ENCODE data around the gene NXF2B. TPM values are rescaled to one million over a fixed set of nuclear protein-coding genes. Genes with fewer than 3 reads are reported as not detected.
"Not testable (repeated sequence)": the region's sequence is repeated elsewhere in the genome, so short reads cannot be mapped to it uniquely, and the experiment has no call there.

The NXF2B gene
- 0.04 TPM for polyA plus RNA-seq (2013, experiment 1 of 2)
- 0.07 TPM for polyA plus RNA-seq (2013, experiment 2 of 2)

- WGBS (ENCODE audit: extremely low coverage, insufficient coverage, low lambda C conversion rate): no CpG with 5 or more reads among the region's 11 CpGs
- not testable (repeated sequence) for H2AK5ac ChIP-seq (ENCODE audit: low read length); H3K27me3 ChIP-seq (ENCODE audit: insufficient read depth, low read length, poor library complexity); H3K4ac ChIP-seq (ENCODE audit: low read depth, low read length); H4K8ac ChIP-seq (ENCODE audit: low read depth, low read length); H3K36me3 ChIP-seq (ENCODE audit: control insufficient read depth, insufficient read depth, low read length); H3K18ac ChIP-seq (ENCODE audit: low read length); H3K4me2 ChIP-seq (ENCODE audit: low read length); H3K4me3 ChIP-seq (ENCODE audit: low read length); H3K4me1 ChIP-seq (ENCODE audit: control insufficient read depth, low read depth, low read length); H2BK5ac ChIP-seq (ENCODE audit: low read length); H3K27ac ChIP-seq (ENCODE audit: low read depth, low read length); H3K56ac ChIP-seq (ENCODE audit: low read length); H2BK15ac ChIP-seq (replicated peaks; ENCODE audit: low read depth); H2BK120ac ChIP-seq (ENCODE audit: low read depth, low read length); H3K79me1 ChIP-seq (ENCODE audit: low read length); H4K5ac ChIP-seq (ENCODE audit: low read length); DNase-seq; H3K23ac ChIP-seq (ENCODE audit: low read length); H3K9ac ChIP-seq (ENCODE audit: low read length); H3K79me2 ChIP-seq (ENCODE audit: control insufficient read depth, insufficient read depth, low read length)
Observed at GRCh38 chrX:102439908-102440307, at the start of gene NXF2B. Gene NXF2B, minus strand, starts transcription at chrX:102440008. Its CDS starts 59,972 bp downstream, at chrX:102380036.

GRCh38 chrX:102478765-102479164 lies 39.0 kb upstream of the NXF2B start:
- H3K18ac ChIP-seq (ENCODE audit: low read length); H3K4me2 ChIP-seq (ENCODE audit: low read length); H3K79me1 ChIP-seq (ENCODE audit: low read length); H4K8ac ChIP-seq (ENCODE audit: low read depth, low read length); H3K27ac ChIP-seq (ENCODE audit: low read depth, low read length); H3K36me3 ChIP-seq (ENCODE audit: control insufficient read depth, insufficient read depth, low read length); H3K4me1 ChIP-seq (ENCODE audit: control insufficient read depth, low read depth, low read length); H3K4ac ChIP-seq (ENCODE audit: low read depth, low read length); H3K56ac ChIP-seq (ENCODE audit: low read length); H3K4me3 ChIP-seq (ENCODE audit: low read length); H3K9ac ChIP-seq (ENCODE audit: low read length); H3K79me2 ChIP-seq (ENCODE audit: control insufficient read depth, insufficient read depth, low read length); DNase-seq; H3K23ac ChIP-seq (ENCODE audit: low read length); H3K27me3 ChIP-seq (ENCODE audit: insufficient read depth, low read length, poor library complexity); H2BK15ac ChIP-seq (replicated peaks; ENCODE audit: low read depth); H4K5ac ChIP-seq (ENCODE audit: low read length); H2AK5ac ChIP-seq (ENCODE audit: low read length); H2BK120ac ChIP-seq (ENCODE audit: low read depth, low read length); H2BK5ac ChIP-seq (ENCODE audit: low read length): not testable (repeated sequence)
- no CpG with 5 or more reads among the region's 5 CpGs for WGBS (ENCODE audit: extremely low coverage, insufficient coverage, low lambda C conversion rate)

GRCh38 chrX:102471762-102472220 lies 32.0 kb upstream of the NXF2B start, which contains the start of gene TCP11X2:
Gene TCP11X2, minus strand, starts transcription at chrX:102471812.
- H2AK5ac ChIP-seq (ENCODE audit: low read length); H3K23ac ChIP-seq (ENCODE audit: low read length); H3K36me3 ChIP-seq (ENCODE audit: control insufficient read depth, insufficient read depth, low read length); H3K27ac ChIP-seq (ENCODE audit: low read depth, low read length); H3K18ac ChIP-seq (ENCODE audit: low read length); DNase-seq; H2BK5ac ChIP-seq (ENCODE audit: low read length); H2BK120ac ChIP-seq (ENCODE audit: low read depth, low read length); H3K4ac ChIP-seq (ENCODE audit: low read depth, low read length); H3K27me3 ChIP-seq (ENCODE audit: insufficient read depth, low read length, poor library complexity); H3K9ac ChIP-seq (ENCODE audit: low read length); H3K79me2 ChIP-seq (ENCODE audit: control insufficient read depth, insufficient read depth, low read length); H3K4me2 ChIP-seq (ENCODE audit: low read length); H3K4me1 ChIP-seq (ENCODE audit: control insufficient read depth, low read depth, low read length); H4K5ac ChIP-seq (ENCODE audit: low read length); H4K8ac ChIP-seq (ENCODE audit: low read depth, low read length); H3K56ac ChIP-seq (ENCODE audit: low read length); H3K79me1 ChIP-seq (ENCODE audit: low read length); H3K4me3 ChIP-seq (ENCODE audit: low read length); H2BK15ac ChIP-seq (replicated peaks; ENCODE audit: low read depth): not testable (repeated sequence)
- no CpG with 5 or more reads among the region's 17 CpGs for WGBS (ENCODE audit: extremely low coverage, insufficient coverage, low lambda C conversion rate)

GRCh38 chrX:102470215-102470614 lies 30.4 kb upstream of the NXF2B start:
- WGBS (ENCODE audit: extremely low coverage, insufficient coverage, low lambda C conversion rate): no CpG with 5 or more reads among the region's 3 CpGs
- H4K8ac ChIP-seq (ENCODE audit: low read depth, low read length); H3K4ac ChIP-seq (ENCODE audit: low read depth, low read length); H2BK15ac ChIP-seq (replicated peaks; ENCODE audit: low read depth); H3K4me2 ChIP-seq (ENCODE audit: low read length); H2AK5ac ChIP-seq (ENCODE audit: low read length); H3K4me1 ChIP-seq (ENCODE audit: control insufficient read depth, low read depth, low read length); H3K27ac ChIP-seq (ENCODE audit: low read depth, low read length); DNase-seq; H3K18ac ChIP-seq (ENCODE audit: low read length); H2BK120ac ChIP-seq (ENCODE audit: low read depth, low read length); H3K9ac ChIP-seq (ENCODE audit: low read length); H4K5ac ChIP-seq (ENCODE audit: low read length); H3K36me3 ChIP-seq (ENCODE audit: control insufficient read depth, insufficient read depth, low read length); H3K79me2 ChIP-seq (ENCODE audit: control insufficient read depth, insufficient read depth, low read length); H3K4me3 ChIP-seq (ENCODE audit: low read length); H3K56ac ChIP-seq (ENCODE audit: low read length); H3K79me1 ChIP-seq (ENCODE audit: low read length); H2BK5ac ChIP-seq (ENCODE audit: low read length); H3K27me3 ChIP-seq (ENCODE audit: insufficient read depth, low read length, poor library complexity); H3K23ac ChIP-seq (ENCODE audit: low read length): not testable (repeated sequence)

GRCh38 chrX:102458615-102459014 lies 18.8 kb upstream of the NXF2B start:
- H2BK5ac ChIP-seq (ENCODE audit: low read length); H3K36me3 ChIP-seq (ENCODE audit: control insufficient read depth, insufficient read depth, low read length); H3K27me3 ChIP-seq (ENCODE audit: insufficient read depth, low read length, poor library complexity); H3K79me2 ChIP-seq (ENCODE audit: control insufficient read depth, insufficient read depth, low read length); H3K4me3 ChIP-seq (ENCODE audit: low read length); H4K8ac ChIP-seq (ENCODE audit: low read depth, low read length); H3K56ac ChIP-seq (ENCODE audit: low read length); H3K18ac ChIP-seq (ENCODE audit: low read length); H3K4me2 ChIP-seq (ENCODE audit: low read length); H3K9ac ChIP-seq (ENCODE audit: low read length); H3K4ac ChIP-seq (ENCODE audit: low read depth, low read length); H3K27ac ChIP-seq (ENCODE audit: low read depth, low read length); H2BK120ac ChIP-seq (ENCODE audit: low read depth, low read length); H3K4me1 ChIP-seq (ENCODE audit: control insufficient read depth, low read depth, low read length); H4K5ac ChIP-seq (ENCODE audit: low read length); H3K79me1 ChIP-seq (ENCODE audit: low read length); H3K23ac ChIP-seq (ENCODE audit: low read length); DNase-seq; H2BK15ac ChIP-seq (replicated peaks; ENCODE audit: low read depth); H2AK5ac ChIP-seq (ENCODE audit: low read length): not testable (repeated sequence)
- no CpG with 5 or more reads among the region's 4 CpGs for WGBS (ENCODE audit: extremely low coverage, insufficient coverage, low lambda C conversion rate)

GRCh38 chrX:102414493-102414892 lies 25.3 kb downstream of the NXF2B start:
- H3K18ac ChIP-seq (ENCODE audit: low read length); H3K4me2 ChIP-seq (ENCODE audit: low read length); H3K4me3 ChIP-seq (ENCODE audit: low read length); H2BK120ac ChIP-seq (ENCODE audit: low read depth, low read length); H2BK15ac ChIP-seq (replicated peaks; ENCODE audit: low read depth); H3K27ac ChIP-seq (ENCODE audit: low read depth, low read length); H2BK5ac ChIP-seq (ENCODE audit: low read length); H3K4me1 ChIP-seq (ENCODE audit: control insufficient read depth, low read depth, low read length); H3K79me2 ChIP-seq (ENCODE audit: control insufficient read depth, insufficient read depth, low read length); H3K27me3 ChIP-seq (ENCODE audit: insufficient read depth, low read length, poor library complexity); H3K79me1 ChIP-seq (ENCODE audit: low read length); DNase-seq; H4K5ac ChIP-seq (ENCODE audit: low read length); H2AK5ac ChIP-seq (ENCODE audit: low read length); H3K9ac ChIP-seq (ENCODE audit: low read length); H3K4ac ChIP-seq (ENCODE audit: low read depth, low read length); H3K56ac ChIP-seq (ENCODE audit: low read length); H3K36me3 ChIP-seq (ENCODE audit: control insufficient read depth, insufficient read depth, low read length); H3K23ac ChIP-seq (ENCODE audit: low read length); H4K8ac ChIP-seq (ENCODE audit: low read depth, low read length): not testable (repeated sequence)
- WGBS (ENCODE audit: extremely low coverage, insufficient coverage, low lambda C conversion rate): no CpG with 5 or more reads among the region's 4 CpGs
